NCI-H774 (cell line): ENCODE data around the gene MYZAP.

Experiments
- DNase-seq: peaks from one replicate; lab custom pipeline; 2025; lab: John Stamatoyannopoulos, UW

Gene MYZAP

DNA sequence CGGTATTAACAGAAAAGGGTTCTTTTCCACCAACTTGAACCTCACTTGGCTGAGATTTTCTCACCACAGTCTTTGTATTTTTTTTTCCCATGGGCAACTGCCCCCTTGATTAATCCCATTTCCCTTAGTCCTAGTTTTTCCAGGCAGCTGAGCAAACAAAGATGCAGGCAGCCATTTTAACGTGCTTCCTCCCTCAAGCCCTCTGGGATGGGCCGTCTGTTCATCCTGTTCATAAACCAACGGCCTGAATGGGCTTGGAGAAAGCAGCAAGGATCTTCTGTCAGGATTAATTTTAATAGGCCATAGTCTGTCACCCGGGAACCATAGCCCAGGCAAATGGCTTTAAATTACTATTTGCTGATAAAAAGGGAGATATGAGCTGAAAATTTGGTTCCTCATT, 104.4 kb downstream of the MYZAP start:
- DNase-seq = peak; percentile 11

- no peak for DNase-seq
Observed at GRCh38 chr15:57697588-57697987, 105.9 kb downstream of the MYZAP start.

GRCh38 chr15:57698243-57698642, 106.5 kb downstream of the MYZAP start:
- DNase-seq = no peak

DNA sequence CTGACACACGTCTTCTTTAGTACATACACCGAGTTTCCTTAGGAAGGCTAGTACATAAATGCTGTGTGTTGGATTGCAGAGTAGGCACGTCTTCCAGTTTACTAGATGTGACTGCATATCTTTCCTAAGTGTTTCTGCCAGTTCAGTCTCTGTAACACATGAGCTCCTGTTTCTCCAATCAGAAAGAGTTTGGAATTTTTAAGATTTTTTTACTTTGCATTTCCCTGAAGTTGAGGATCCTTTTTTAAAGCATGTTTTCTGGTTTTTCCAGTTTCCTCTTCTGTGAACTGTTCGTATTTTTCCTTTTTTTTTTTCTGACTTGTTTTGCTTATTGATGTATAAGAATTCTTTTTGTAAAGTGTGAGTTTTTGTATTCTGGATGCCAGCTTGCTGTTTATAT, 107.3 kb downstream of the MYZAP start:
- no peak for DNase-seq

DNA sequence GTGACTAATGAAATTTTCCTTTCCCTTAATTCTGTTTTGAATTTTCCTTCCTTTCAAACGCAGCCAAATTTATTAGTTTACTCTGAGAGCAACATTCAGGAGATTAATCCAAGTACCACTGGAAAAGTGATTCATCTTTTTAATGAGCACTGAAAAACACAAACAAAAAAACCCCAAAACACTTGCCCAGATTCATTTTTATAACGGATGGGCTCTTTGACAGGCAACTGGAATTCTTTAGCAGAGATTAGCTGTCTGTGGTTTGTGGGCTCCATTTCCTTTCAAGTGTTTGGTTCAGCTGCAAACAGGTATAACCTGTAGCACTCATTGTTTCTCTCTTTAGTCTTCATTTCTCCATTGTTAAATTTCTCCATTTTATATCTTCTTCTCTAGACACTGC, 111.7 kb downstream of the MYZAP start:
- DNase-seq = no peak

GRCh38 chr15:57704441-57704840, 112.7 kb downstream of the MYZAP start:
- no peak for DNase-seq

GRCh38 chr15:57705746-57706404, 114.2 kb downstream of the MYZAP start:
- no peak for DNase-seq

GRCh38 chr15:57706405-57707209, 114.9 kb downstream of the MYZAP start, which contains the start of gene POLR2M:
POLR2M (plus strand) TSS chr15:57706714; CDS start chr15:57706843, 129 bp downstream.
- DNase-seq = peak; percentile 95

DNA sequence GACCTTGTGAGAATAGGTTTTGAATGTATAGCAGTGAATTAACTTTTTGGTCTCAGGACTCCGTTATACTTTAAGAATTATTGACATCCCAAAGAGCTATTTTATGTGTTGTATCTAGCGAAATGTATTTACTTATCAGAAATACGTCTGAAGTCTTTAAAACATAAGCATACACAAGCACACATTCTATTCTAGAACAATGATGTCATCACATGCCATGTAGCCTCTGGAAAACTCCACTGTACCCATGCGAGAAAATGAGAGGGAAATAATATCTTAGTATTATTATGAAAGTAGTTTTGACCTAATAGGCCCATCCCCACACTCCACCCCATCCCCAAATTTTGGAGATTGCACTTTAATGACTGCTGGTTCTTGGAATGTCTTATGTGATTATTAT, 116.3 kb downstream of the MYZAP start:
- no peak for DNase-seq

DNA sequence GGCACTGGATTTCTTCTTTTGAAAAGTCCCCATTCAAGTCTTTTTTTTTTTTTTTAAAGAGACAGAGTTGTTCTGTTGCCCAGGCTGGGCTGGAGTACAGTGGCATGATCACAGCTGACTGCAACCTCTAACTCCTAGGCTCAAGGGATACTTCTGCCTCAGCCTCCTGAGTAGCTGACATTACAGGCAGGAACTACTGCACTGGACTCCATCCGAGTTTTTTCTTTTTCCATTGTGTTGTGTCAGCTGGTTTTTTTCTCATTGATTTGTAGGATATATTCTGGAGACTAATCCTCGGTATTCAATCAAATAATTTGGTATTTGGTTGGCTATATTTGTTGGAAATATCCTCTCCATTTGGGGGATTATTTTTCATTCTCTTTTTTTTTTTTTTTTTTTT, 126.6 kb downstream of the MYZAP start:
- no peak for DNase-seq

DNA sequence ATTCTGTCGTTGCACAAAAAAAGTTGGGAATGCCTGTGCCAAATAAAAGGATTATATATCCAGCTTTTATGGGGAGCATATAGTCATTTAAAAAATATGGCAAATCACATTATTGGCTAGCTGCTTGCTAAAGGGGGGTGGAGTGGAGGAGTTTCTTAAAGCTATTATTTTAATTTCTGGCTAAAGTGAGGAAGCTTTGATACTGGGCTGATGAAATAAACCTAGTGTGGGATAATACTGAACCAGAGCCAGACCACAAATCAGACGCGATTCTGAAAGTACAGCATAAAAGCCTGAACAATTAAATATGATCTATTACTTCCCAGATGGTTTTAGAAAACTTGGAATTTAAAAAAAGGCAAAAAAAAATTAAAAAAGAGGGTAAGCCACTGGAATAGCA, 129.2 kb downstream of the MYZAP start:
- DNase-seq = no peak

- DNase-seq = no peak
Observed at GRCh38 chr15:57726411-57726810, 134.7 kb downstream of the MYZAP start.

DNA sequence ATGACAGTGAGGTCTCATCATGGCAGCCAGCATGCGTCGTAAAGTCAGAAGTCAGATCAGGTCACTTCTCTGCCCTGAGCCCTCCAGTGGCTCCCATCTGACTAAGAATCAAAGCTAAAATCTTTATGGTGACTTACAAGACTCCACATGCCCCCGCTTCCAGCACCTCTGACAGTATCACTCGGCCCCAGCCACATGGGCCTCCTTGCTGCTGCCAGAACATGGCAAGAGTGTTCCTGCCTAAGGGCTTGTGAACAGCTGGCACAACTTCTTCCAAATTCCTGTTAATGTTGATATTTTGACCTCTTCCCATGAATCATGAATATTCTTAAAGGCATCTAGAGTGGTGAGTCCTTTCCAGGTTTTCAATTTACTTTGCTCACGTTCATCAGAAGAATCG, 135.3 kb downstream of the MYZAP start:
- no peak for DNase-seq

DNA sequence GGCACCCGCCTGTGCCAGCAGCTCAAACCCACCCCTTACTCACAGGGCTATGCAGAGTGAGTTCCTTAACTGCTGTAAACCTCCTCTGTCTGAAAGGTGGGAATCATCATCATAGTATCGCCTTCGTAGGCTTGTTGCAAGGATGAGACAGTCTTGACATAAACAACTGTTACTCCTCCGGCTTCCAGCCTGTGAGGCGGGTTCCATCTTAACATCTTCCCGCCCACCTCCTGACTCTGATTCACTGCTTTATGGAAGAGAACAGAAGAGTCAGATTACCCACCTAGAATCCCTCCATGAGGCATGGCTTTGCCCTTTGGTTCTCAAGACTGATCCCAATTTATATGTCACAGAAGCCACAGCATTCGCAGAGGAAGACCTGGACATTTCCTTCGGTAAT, 136.7 kb downstream of the MYZAP start:
- no peak for DNase-seq

GRCh38 chr15:57730876-57731275, 139.2 kb downstream of the MYZAP start:
- no peak for DNase-seq

GRCh38 chr15:57731530-57732103, 139.9 kb downstream of the MYZAP start:
- DNase-seq = no peak

DNA sequence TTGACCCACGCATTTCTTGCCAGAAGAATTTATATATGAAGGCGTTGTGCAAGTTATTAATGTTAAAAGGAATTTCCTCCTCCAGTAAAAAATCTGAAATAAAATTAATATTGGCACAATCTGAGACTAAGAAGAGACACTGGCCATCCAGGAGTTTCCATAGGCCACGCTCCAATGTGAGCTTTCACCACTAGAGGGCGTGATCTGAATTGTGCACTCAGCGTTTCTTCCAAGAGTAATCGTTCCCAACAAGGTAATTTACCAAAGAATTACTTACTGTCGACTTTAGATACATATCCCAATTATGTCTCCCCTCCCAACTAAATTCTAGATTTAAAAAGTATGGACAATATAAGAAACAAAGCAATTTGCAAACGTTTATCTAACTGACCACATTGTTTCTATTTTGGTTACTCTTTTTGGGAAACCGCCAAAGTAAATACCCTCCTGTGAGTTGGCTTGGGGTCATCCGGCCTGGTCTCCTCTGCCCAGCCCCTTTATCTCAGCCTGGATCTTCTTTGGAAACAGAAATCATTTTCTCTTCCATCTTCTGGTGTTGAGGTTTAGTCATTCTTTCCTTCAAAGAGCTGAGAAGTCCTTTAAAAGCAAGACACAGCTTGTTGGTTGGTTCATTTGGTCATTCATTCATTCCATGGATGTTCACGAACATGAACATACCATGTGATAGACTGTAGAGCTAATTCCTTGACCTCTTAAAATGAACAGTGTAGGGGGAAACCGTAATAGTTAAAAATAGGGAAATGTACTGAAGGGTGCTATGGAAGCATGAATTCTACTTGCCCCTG, 141.0 kb downstream of the MYZAP start:
- peak; percentile 36 for DNase-seq

DNA sequence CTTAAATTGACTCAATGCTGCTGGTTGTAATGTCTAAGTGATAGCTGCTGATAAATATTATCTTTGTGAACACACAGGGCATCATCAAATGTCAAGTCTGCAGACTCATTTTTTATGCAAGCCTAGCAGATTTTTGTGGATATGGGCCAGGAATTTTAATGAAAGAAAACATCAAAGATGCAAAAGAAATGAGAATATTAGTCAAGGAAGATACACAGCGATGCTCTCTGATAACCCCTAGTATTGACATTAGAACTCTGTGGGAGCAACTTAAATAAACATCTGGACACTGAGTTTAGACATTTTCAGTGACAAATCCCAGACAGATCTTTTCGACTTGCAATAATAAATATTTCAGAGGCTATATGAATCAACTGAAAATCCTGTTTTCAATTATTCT, 143.2 kb downstream of the MYZAP start:
- no peak for DNase-seq
